IMR-90 (cell line): Measurements from ENCODE around the gene POLR1C.

Source experiments
- MAFK ChIP-seq: IDR thresholded peaks from 2 replicates; pipeline ENCODE4 v1.6.1; 2012; ENCODE audit warnings: low read depth, low read length, improper control_type of control experiment
- TF ChIP-seq, protein P1 (sequence below): conservative IDR thresholded peaks from 2 replicates; pipeline ENCODE4 v1.5.1; 2012; ENCODE audit warnings: mild to moderate bottlenecking, low read depth, low read length, improper control_type of control experiment

DNA sequence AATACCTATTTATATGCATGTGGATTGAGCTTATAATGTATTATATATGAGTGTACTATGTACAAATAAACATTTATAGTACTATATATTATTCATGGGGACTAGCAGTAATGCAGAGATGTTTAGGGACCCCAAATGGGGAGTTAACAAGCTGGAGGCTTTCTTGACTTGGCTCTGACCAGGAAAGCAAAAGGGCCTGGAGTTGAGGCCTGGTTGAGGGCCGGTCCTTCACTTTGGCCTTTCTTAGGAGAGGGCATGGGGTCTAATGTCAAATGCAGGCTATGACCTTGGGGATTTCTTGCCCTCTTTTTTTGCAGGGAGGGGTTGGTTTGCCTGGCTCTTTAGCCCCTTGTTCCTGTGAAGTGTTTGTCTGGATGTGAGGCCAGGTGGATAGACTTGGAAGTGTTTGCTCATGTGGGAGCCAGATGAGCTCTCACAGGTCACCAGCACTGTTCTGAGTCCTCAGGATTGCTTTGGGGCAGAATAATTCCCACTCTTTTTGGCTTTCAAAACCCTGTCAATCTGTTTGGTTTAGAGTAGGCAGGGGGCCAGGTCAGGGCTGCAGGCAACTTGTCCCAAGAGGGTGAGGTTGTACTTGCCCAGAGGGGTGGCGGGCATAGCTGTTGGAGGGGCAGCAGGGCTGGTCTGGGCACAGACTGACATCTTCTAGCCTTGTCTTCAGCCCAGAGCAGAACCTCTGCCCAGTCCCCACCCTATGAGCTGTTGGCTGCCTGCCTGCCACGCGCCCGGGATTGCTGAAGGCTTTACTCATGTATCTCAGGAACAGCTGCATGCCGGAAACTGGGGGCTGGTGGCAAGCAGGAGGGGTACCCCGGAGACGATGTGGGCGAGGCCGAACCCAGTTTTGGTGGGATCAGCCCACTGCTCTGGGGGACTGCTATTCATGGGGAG is 24.9 kb upstream of the POLR1C start:
- no peak for TF ChIP-seq MAFK
- TF ChIP-seq, protein P1, sequence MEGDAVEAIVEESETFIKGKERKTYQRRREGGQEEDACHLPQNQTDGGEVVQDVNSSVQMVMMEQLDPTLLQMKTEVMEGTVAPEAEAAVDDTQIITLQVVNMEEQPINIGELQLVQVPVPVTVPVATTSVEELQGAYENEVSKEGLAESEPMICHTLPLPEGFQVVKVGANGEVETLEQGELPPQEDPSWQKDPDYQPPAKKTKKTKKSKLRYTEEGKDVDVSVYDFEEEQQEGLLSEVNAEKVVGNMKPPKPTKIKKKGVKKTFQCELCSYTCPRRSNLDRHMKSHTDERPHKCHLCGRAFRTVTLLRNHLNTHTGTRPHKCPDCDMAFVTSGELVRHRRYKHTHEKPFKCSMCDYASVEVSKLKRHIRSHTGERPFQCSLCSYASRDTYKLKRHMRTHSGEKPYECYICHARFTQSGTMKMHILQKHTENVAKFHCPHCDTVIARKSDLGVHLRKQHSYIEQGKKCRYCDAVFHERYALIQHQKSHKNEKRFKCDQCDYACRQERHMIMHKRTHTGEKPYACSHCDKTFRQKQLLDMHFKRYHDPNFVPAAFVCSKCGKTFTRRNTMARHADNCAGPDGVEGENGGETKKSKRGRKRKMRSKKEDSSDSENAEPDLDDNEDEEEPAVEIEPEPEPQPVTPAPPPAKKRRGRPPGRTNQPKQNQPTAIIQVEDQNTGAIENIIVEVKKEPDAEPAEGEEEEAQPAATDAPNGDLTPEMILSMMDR: no peak
